GM23338 (cell line): ENCODE measurements around the gene ZDHHC8. TPM values are rescaled to one million over a fixed set of nuclear protein-coding genes. Genes with fewer than 3 reads are reported as not detected.

Experiments used
- ATAC-seq: fragments of 200-7000 bp; cut with Tn5 transposase; 3 replicates; pipeline ENCODE4 v1.9.1; 2020
- DNase-seq: peaks from one replicate; pipeline ENCODE4 v3.0.0-alpha.2; 2015; ENCODE audit warnings: low spot score
- H2AFZ ChIP-seq: fragments of 200-600 bp; sonication (generic); 2 replicates; pipeline ENCODE4 v1.8.0; 2016; ENCODE audit warnings: antibody characterized with exemption, mild to moderate bottlenecking, moderate library complexity
- H3F3A ChIP-seq: fragments of 200-600 bp; sonication (generic); replicated peaks from 2 replicates; pipeline ENCODE4 v1.8.0; 2017; ENCODE audit warnings: antibody characterized with exemption, mixed run types, low read depth
- H3K27ac ChIP-seq: fragments of 200-600 bp; sonication (generic); 2 replicates; pipeline ENCODE4 v1.6.1; 2016; ENCODE audit warnings: low read depth
- H3K27me3 ChIP-seq: fragments of 200-600 bp; sonication (generic); 2 replicates; pipeline ENCODE4 v1.8.0; 2016; ENCODE audit warnings: mild to moderate bottlenecking, mixed run types, moderate library complexity; ENCODE audit not compliant: insufficient read depth
- H3K36me3 ChIP-seq: fragments of 200-600 bp; sonication (generic); 2 replicates; pipeline ENCODE4 v1.8.0; 2016; ENCODE audit warnings: mild to moderate bottlenecking; ENCODE audit not compliant: insufficient read depth
- H3K4me1 ChIP-seq: fragments of 200-600 bp; sonication (generic); 2 replicates; pipeline ENCODE4 v1.8.0; 2016; ENCODE audit warnings: mild to moderate bottlenecking, moderate library complexity; ENCODE audit not compliant: insufficient read depth
- H3K4me2 ChIP-seq: fragments of 200-600 bp; sonication (generic); 2 replicates; pipeline ENCODE4 v1.7.1; 2017; ENCODE audit warnings: mixed run types
- H3K4me3 ChIP-seq: fragments of 200-600 bp; sonication (generic); 2 replicates; pipeline ENCODE4 v1.6.1; 2016; ENCODE audit warnings: mixed run types
- H3K79me2 ChIP-seq: fragments of 200-600 bp; sonication (generic); replicated peaks from 2 replicates; pipeline ENCODE4 v1.8.0; 2017; ENCODE audit warnings: mild to moderate bottlenecking; ENCODE audit not compliant: insufficient read depth
- H3K9me2 ChIP-seq: fragments of 200-600 bp; sonication (generic); 2 replicates; pipeline ENCODE4 v1.8.0; 2017; ENCODE audit not compliant: insufficient read depth
- H4K20me1 ChIP-seq: fragments of 200-600 bp; sonication (generic); replicated peaks from 2 replicates; pipeline ENCODE4 v1.8.0; 2017; ENCODE audit warnings: mild to moderate bottlenecking; ENCODE audit not compliant: insufficient read depth
- H3K27ac Mint-ChIP-seq: 2 replicates; pipeline ENCODE4 v1.8.0; 2020; ENCODE audit warnings: inconsistent platforms, mild to moderate bottlenecking, moderate library complexity, mixed read lengths
- H3K27me3 Mint-ChIP-seq: 3 replicates; pipeline ENCODE4 v1.8.0; 2022; ENCODE audit warnings: low read depth, mild to moderate bottlenecking, moderate library complexity, mixed read lengths, inconsistent platforms; ENCODE audit not compliant: insufficient read depth, poor library complexity
- H3K36me3 Mint-ChIP-seq: 3 replicates; pipeline ENCODE4 v1.8.0; 2021; ENCODE audit warnings: low read depth, mild to moderate bottlenecking, inconsistent platforms, moderate library complexity, mixed read lengths
- H3K4me1 Mint-ChIP-seq: 3 replicates; pipeline ENCODE4 v1.8.0; 2020; ENCODE audit warnings: mild to moderate bottlenecking, inconsistent platforms, mixed read lengths
- H3K4me3 Mint-ChIP-seq: 3 replicates; pipeline ENCODE4 v1.8.0; 2021; ENCODE audit warnings: moderate library complexity, mild to moderate bottlenecking, inconsistent platforms, mixed read lengths
- H3K9me3 Mint-ChIP-seq: 3 replicates; pipeline ENCODE4 v1.8.0; 2020; ENCODE audit warnings: moderate library complexity, mild to moderate bottlenecking, inconsistent platforms, mixed read lengths
- EZH2 ChIP-seq: fragments of 200-600 bp; sonication (generic); IDR thresholded peaks from one replicate; pipeline ENCODE4 v1.8.0; 2017; ENCODE audit warnings: antibody characterized with exemption, mild to moderate bottlenecking, low read depth; ENCODE audit not compliant: unreplicated experiment
- EZH2phosphoT487 ChIP-seq: fragments of 200-600 bp; sonication (generic); IDR thresholded peaks from one replicate; pipeline ENCODE4 v1.8.1; 2018; ENCODE audit warnings: antibody characterized with exemption; ENCODE audit not compliant: unreplicated experiment
- JUNB ChIP-seq: IDR thresholded peaks from one replicate; pipeline ENCODE4 v1.6.1; 2016; ENCODE audit warnings: antibody characterized with exemption; ENCODE audit not compliant: unreplicated experiment
- NANOG ChIP-seq: IDR thresholded peaks from 2 replicates; pipeline ENCODE4 v1.6.1; 2016; ENCODE audit warnings: antibody characterized with exemption, borderline replicate concordance
- ZNF114 ChIP-seq: fragments of 250-450 bp; sonication (Bioruptor Pico); IDR thresholded peaks from 2 replicates; pipeline ENCODE4 v1.5.0; 2020; ENCODE audit warnings: mild to moderate bottlenecking, moderate library complexity
- ZNF331 ChIP-seq: fragments of 250-450 bp; sonication (Bioruptor Pico); IDR thresholded peaks from 2 replicates; pipeline ENCODE4 v1.5.0; 2020; ENCODE audit warnings: low read depth, mild to moderate bottlenecking, moderate library complexity
- polyA plus RNA-seq: library from polyadenylated mRNA; unstranded; fragments of >200 nt; fragmentation: Nextera tagmentation; extraction: Ambion mirVana; gene quantifications from 2 replicates; pipeline ENCODE4 v1.2.1, GENCODE V29; 2016
- total RNA-seq: library from RNA; depleted of rRNA; stranded (reverse); fragments of >200 nt; shearing (Covaris generic); gene quantifications from 2 replicates; pipeline ENCODE4 v1.2.3, GENCODE V29; 2014
- TF ChIP-seq, protein P1 (sequence below): fragments of 250-450 bp; sonication (Bioruptor Pico); IDR thresholded peaks from 2 replicates; pipeline ENCODE4 v1.5.0; 2020; ENCODE audit warnings: mild to moderate bottlenecking, moderate library complexity
- TF ChIP-seq, protein P2 (sequence below): IDR thresholded peaks from 2 replicates; pipeline ENCODE4 v1.6.1; 2016; ENCODE audit warnings: antibody characterized with exemption
- TF ChIP-seq, protein P3 (sequence below): IDR thresholded peaks from one replicate; pipeline ENCODE4 v1.6.1; 2018; ENCODE audit warnings: antibody characterized with exemption; ENCODE audit not compliant: unreplicated experiment
- TF ChIP-seq, protein P4 (sequence below), 2 experiments: fragments of 200-600 bp in 1 of 2; sonication (generic) in 1 of 2; conservative IDR thresholded peaks; 2 replicates each; pipeline versions ENCODE4 v1.5.1 to v1.6.1; 2016 to 2017; ENCODE audit warnings: antibody characterized with exemption in 2 of 2, low read depth in 2 of 2, mild to moderate bottlenecking in 2 of 2, moderate library complexity in 1 of 2

The ZDHHC8 gene
- total and polyA plus RNA-seq, 2 experiments from 2014 or later: 13.7 to 47.6 TPM

DNA sequence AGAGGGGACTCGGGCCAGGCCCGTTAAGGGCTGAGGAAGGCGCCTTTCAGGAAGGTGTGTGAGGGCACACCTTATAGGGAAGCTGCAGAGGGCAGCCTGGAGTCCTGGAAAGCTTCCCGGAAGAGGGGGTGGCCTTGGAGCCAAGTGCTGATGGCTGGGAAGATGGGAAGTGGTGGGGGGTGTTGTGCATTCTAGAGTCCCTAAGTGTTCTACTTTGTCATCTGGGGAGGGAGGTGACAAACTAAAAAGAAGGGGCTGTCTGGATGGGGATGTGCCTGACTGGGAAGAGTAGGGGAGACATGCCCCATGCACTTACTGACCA, 6.8 kb downstream of the ZDHHC8 start:
- H3K27me3 Mint-ChIP-seq: peaks cover 13% of the 10 kb centered on the region
- no peak overlapping the region; the same call in 1 of the 2 replicates for H3K27ac Mint-ChIP-seq
- H3K27me3 ChIP-seq: no peaks in the 10 kb centered on the region
- H3K9me3 Mint-ChIP-seq: no peaks in the 10 kb centered on the region
- no peaks in the 10 kb centered on the region; the same call in 1 of the 2 replicates for H4K20me1 ChIP-seq
- no peaks in the 10 kb centered on the region for H3K9me2 ChIP-seq
- no peak overlapping the region for H2AFZ ChIP-seq
- no peak overlapping the region for H3K27ac ChIP-seq
- H3K4me3 Mint-ChIP-seq: no peak overlapping the region
- ATAC-seq: peak; percentile 52
- no peaks in the 10 kb centered on the region for H3K4me1 ChIP-seq
- H3K4me2 ChIP-seq: no peak overlapping the region
- TF ChIP-seq, protein P1, sequence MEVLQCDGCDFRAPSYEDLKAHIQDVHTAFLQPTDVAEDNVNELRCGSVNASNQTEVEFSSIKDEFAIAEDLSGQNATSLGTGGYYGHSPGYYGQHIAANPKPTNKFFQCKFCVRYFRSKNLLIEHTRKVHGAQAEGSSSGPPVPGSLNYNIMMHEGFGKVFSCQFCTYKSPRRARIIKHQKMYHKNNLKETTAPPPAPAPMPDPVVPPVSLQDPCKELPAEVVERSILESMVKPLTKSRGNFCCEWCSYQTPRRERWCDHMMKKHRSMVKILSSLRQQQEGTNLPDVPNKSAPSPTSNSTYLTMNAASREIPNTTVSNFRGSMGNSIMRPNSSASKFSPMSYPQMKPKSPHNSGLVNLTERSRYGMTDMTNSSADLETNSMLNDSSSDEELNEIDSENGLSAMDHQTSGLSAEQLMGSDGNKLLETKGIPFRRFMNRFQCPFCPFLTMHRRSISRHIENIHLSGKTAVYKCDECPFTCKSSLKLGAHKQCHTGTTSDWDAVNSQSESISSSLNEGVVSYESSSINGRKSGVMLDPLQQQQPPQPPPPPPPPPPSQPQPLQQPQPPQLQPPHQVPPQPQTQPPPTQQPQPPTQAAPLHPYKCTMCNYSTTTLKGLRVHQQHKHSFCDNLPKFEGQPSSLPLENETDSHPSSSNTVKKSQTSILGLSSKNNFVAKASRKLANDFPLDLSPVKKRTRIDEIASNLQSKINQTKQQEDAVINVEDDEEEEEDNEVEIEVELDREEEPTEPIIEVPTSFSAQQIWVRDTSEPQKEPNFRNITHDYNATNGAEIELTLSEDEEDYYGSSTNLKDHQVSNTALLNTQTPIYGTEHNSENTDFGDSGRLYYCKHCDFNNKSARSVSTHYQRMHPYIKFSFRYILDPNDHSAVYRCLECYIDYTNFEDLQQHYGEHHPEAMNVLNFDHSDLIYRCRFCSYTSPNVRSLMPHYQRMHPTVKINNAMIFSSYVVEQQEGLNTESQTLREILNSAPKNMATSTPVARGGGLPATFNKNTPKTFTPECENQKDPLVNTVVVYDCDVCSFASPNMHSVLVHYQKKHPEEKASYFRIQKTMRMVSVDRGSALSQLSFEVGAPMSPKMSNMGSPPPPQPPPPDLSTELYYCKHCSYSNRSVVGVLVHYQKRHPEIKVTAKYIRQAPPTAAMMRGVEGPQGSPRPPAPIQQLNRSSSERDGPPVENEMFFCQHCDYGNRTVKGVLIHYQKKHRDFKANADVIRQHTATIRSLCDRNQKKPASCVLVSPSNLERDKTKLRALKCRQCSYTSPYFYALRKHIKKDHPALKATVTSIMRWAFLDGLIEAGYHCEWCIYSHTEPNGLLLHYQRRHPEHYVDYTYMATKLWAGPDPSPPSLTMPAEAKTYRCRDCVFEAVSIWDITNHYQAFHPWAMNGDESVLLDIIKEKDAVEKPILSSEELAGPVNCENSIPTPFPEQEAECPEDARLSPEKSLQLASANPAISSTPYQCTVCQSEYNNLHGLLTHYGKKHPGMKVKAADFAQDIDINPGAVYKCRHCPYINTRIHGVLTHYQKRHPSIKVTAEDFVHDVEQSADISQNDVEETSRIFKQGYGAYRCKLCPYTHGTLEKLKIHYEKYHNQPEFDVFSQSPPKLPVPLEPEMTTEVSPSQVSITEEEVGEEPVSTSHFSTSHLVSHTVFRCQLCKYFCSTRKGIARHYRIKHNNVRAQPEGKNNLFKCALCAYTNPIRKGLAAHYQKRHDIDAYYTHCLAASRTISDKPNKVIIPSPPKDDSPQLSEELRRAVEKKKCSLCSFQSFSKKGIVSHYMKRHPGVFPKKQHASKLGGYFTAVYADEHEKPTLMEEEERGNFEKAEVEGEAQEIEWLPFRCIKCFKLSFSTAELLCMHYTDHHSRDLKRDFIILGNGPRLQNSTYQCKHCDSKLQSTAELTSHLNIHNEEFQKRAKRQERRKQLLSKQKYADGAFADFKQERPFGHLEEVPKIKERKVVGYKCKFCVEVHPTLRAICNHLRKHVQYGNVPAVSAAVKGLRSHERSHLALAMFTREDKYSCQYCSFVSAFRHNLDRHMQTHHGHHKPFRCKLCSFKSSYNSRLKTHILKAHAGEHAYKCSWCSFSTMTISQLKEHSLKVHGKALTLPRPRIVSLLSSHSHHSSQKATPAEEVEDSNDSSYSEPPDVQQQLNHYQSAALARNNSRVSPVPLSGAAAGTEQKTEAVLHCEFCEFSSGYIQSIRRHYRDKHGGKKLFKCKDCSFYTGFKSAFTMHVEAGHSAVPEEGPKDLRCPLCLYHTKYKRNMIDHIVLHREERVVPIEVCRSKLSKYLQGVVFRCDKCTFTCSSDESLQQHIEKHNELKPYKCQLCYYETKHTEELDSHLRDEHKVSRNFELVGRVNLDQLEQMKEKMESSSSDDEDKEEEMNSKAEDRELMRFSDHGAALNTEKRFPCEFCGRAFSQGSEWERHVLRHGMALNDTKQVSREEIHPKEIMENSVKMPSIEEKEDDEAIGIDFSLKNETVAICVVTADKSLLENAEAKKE (CRISPR knock-in tag): no peak
- TF ChIP-seq JUNB (no peak), ZNF331 (CRISPR knock-in tag) (no peak), EZH2phosphoT487 (no peak), EZH2 (no peak), NANOG (no peak), ZNF114 (CRISPR knock-in tag) (no peak)
- TF ChIP-seq, protein P2, sequence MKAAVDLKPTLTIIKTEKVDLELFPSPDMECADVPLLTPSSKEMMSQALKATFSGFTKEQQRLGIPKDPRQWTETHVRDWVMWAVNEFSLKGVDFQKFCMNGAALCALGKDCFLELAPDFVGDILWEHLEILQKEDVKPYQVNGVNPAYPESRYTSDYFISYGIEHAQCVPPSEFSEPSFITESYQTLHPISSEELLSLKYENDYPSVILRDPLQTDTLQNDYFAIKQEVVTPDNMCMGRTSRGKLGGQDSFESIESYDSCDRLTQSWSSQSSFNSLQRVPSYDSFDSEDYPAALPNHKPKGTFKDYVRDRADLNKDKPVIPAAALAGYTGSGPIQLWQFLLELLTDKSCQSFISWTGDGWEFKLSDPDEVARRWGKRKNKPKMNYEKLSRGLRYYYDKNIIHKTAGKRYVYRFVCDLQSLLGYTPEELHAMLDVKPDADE: no peak
- TF ChIP-seq, protein P3, sequence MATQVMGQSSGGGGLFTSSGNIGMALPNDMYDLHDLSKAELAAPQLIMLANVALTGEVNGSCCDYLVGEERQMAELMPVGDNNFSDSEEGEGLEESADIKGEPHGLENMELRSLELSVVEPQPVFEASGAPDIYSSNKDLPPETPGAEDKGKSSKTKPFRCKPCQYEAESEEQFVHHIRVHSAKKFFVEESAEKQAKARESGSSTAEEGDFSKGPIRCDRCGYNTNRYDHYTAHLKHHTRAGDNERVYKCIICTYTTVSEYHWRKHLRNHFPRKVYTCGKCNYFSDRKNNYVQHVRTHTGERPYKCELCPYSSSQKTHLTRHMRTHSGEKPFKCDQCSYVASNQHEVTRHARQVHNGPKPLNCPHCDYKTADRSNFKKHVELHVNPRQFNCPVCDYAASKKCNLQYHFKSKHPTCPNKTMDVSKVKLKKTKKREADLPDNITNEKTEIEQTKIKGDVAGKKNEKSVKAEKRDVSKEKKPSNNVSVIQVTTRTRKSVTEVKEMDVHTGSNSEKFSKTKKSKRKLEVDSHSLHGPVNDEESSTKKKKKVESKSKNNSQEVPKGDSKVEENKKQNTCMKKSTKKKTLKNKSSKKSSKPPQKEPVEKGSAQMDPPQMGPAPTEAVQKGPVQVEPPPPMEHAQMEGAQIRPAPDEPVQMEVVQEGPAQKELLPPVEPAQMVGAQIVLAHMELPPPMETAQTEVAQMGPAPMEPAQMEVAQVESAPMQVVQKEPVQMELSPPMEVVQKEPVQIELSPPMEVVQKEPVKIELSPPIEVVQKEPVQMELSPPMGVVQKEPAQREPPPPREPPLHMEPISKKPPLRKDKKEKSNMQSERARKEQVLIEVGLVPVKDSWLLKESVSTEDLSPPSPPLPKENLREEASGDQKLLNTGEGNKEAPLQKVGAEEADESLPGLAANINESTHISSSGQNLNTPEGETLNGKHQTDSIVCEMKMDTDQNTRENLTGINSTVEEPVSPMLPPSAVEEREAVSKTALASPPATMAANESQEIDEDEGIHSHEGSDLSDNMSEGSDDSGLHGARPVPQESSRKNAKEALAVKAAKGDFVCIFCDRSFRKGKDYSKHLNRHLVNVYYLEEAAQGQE: no peak
- TF ChIP-seq, protein P4, sequence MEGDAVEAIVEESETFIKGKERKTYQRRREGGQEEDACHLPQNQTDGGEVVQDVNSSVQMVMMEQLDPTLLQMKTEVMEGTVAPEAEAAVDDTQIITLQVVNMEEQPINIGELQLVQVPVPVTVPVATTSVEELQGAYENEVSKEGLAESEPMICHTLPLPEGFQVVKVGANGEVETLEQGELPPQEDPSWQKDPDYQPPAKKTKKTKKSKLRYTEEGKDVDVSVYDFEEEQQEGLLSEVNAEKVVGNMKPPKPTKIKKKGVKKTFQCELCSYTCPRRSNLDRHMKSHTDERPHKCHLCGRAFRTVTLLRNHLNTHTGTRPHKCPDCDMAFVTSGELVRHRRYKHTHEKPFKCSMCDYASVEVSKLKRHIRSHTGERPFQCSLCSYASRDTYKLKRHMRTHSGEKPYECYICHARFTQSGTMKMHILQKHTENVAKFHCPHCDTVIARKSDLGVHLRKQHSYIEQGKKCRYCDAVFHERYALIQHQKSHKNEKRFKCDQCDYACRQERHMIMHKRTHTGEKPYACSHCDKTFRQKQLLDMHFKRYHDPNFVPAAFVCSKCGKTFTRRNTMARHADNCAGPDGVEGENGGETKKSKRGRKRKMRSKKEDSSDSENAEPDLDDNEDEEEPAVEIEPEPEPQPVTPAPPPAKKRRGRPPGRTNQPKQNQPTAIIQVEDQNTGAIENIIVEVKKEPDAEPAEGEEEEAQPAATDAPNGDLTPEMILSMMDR (conservative IDR thresholded peaks at IDR 0.05; ENCODE audit: low read depth in 2 of 2): no peak
- no peak overlapping the region for H3K4me3 ChIP-seq
- H3K36me3 ChIP-seq: no peaks in the 10 kb centered on the region
- H3F3A ChIP-seq: no peaks in the 10 kb centered on the region
- DNase-seq: no peak
- H3K79me2 ChIP-seq: peaks cover 25% of the 10 kb centered on the region
- H3K4me1 Mint-ChIP-seq: no peaks in the 10 kb centered on the region
- H3K36me3 Mint-ChIP-seq: no peaks in the 10 kb centered on the region
